DOHH2 (cell line): Measurements from ENCODE around the gene TSSK6.

Experiments used
- H3F3A ChIP-seq: fragments of 200-600 bp; sonication (generic), shearing (Covaris generic); 2 replicates; pipeline ENCODE4 v1.6.0; 2016; ENCODE audit warnings: antibody characterized with exemption, mild to moderate bottlenecking; ENCODE audit not compliant: control insufficient read depth, insufficient read depth
- H3K27ac ChIP-seq: fragments of 200-600 bp; sonication (generic); 2 replicates; pipeline ENCODE4 v1.5.1; 2014; ENCODE audit warnings: low read depth, mild to moderate bottlenecking, low read length, moderate library complexity
- H3K27me3 ChIP-seq: fragments of 200-600 bp; sonication (generic); 2 replicates; pipeline ENCODE4 v1.6.1; 2014; ENCODE audit warnings: mild to moderate bottlenecking, low read length, mixed read lengths; ENCODE audit not compliant: control insufficient read depth
- H3K36me3 ChIP-seq: fragments of 200-600 bp; sonication (generic); 2 replicates; pipeline ENCODE4 v1.6.1; 2014; ENCODE audit warnings: mild to moderate bottlenecking, low read length, moderate library complexity, mixed read lengths; ENCODE audit not compliant: control insufficient read depth
- H3K4me1 ChIP-seq: fragments of 200-600 bp; sonication (generic); 2 replicates; pipeline ENCODE4 v1.6.1; 2014; ENCODE audit warnings: mild to moderate bottlenecking, low read length, mixed read lengths; ENCODE audit not compliant: control insufficient read depth
- H3K4me2 ChIP-seq: fragments of 200-600 bp; sonication (generic); 2 replicates; pipeline ENCODE4 v1.6.0; 2014; ENCODE audit warnings: mild to moderate bottlenecking, low read length, moderate library complexity
- H3K4me3 ChIP-seq: fragments of 200-600 bp; sonication (generic); 2 replicates; pipeline ENCODE4 v1.5.1; 2014; ENCODE audit warnings: mild to moderate bottlenecking, low read length, mixed read lengths
- H3K79me2 ChIP-seq: fragments of 200-600 bp; sonication (generic); 2 replicates; pipeline ENCODE4 v1.6.1; 2014; ENCODE audit warnings: mild to moderate bottlenecking, low read length, mixed read lengths; ENCODE audit not compliant: control insufficient read depth
- H3K9me2 ChIP-seq: fragments of 200-600 bp; sonication (generic); replicated peaks from 2 replicates; pipeline ENCODE4 v1.6.1; 2014; ENCODE audit warnings: mild to moderate bottlenecking, low read length, mixed read lengths; ENCODE audit not compliant: control insufficient read depth
- H3K9me3 ChIP-seq: fragments of 200-600 bp; sonication (generic); 2 replicates; pipeline ENCODE4 v1.6.1; 2014; ENCODE audit warnings: antibody characterized with exemption, low read length, mixed read lengths; ENCODE audit not compliant: control insufficient read depth, insufficient read depth
- H4K20me1 ChIP-seq: fragments of 200-600 bp; sonication (generic); 2 replicates; pipeline ENCODE4 v1.6.0; 2014; ENCODE audit warnings: low read depth, mild to moderate bottlenecking, antibody characterized with exemption, low read length, moderate library complexity; ENCODE audit not compliant: control insufficient read depth, insufficient read depth
- EZH2phosphoT487 ChIP-seq: fragments of 200-600 bp; sonication (generic); IDR thresholded peaks from 2 replicates; pipeline ENCODE4 v1.6.1; 2017; ENCODE audit warnings: borderline replicate concordance, mild to moderate bottlenecking, antibody characterized with exemption, low read length, moderate library complexity, mixed read lengths
- TF ChIP-seq, protein P1 (sequence below): fragments of 200-600 bp; sonication (generic); IDR thresholded peaks from one replicate; pipeline ENCODE4 v1.5.1; 2014; ENCODE audit warnings: antibody characterized with exemption, mild to moderate bottlenecking, low read depth, low read length; ENCODE audit not compliant: poor library complexity, severe bottlenecking

TSSK6 gene

DNA sequence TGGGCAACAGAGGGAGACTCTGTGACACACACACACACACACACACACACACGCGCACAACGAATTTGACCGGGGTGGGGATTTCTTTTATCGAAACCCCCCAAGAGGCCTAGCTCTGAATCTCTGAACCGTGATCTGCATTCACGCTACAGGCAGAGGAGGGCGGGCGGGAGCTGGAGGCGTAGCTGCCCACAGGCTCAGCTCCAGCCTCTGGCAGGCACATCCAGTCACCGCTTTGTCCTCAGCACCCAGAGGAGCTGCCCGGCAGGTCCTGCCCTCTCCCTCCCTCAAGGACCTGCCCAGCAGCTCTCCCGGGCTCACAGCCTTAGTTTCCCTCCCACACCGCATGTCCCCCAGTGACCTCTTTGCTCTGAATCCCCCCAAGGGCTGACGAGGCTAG lies 42.7 kb upstream of the TSSK6 start:
- H3K9me3 ChIP-seq = no peaks in the 10 kb centered on the region
- no peaks in the 10 kb centered on the region for H3K4me1 ChIP-seq
- no peaks in the 10 kb centered on the region for H3K36me3 ChIP-seq
- H3K27me3 ChIP-seq = no peaks in the 10 kb centered on the region
- H3K27ac ChIP-seq = no peak overlapping the region
- no peak overlapping the region for H3K4me2 ChIP-seq
- no peaks in the 10 kb centered on the region for H3F3A ChIP-seq
- no peaks in the 10 kb centered on the region; the same call in 1 of the 2 replicates for H4K20me1 ChIP-seq
- H3K9me2 ChIP-seq = no peaks in the 10 kb centered on the region
- H3K79me2 ChIP-seq = no peaks in the 10 kb centered on the region
- TF ChIP-seq, protein P1, sequence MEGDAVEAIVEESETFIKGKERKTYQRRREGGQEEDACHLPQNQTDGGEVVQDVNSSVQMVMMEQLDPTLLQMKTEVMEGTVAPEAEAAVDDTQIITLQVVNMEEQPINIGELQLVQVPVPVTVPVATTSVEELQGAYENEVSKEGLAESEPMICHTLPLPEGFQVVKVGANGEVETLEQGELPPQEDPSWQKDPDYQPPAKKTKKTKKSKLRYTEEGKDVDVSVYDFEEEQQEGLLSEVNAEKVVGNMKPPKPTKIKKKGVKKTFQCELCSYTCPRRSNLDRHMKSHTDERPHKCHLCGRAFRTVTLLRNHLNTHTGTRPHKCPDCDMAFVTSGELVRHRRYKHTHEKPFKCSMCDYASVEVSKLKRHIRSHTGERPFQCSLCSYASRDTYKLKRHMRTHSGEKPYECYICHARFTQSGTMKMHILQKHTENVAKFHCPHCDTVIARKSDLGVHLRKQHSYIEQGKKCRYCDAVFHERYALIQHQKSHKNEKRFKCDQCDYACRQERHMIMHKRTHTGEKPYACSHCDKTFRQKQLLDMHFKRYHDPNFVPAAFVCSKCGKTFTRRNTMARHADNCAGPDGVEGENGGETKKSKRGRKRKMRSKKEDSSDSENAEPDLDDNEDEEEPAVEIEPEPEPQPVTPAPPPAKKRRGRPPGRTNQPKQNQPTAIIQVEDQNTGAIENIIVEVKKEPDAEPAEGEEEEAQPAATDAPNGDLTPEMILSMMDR = no peak
- no peak for TF ChIP-seq EZH2phosphoT487
- H3K4me3 ChIP-seq = no peak overlapping the region

DNA sequence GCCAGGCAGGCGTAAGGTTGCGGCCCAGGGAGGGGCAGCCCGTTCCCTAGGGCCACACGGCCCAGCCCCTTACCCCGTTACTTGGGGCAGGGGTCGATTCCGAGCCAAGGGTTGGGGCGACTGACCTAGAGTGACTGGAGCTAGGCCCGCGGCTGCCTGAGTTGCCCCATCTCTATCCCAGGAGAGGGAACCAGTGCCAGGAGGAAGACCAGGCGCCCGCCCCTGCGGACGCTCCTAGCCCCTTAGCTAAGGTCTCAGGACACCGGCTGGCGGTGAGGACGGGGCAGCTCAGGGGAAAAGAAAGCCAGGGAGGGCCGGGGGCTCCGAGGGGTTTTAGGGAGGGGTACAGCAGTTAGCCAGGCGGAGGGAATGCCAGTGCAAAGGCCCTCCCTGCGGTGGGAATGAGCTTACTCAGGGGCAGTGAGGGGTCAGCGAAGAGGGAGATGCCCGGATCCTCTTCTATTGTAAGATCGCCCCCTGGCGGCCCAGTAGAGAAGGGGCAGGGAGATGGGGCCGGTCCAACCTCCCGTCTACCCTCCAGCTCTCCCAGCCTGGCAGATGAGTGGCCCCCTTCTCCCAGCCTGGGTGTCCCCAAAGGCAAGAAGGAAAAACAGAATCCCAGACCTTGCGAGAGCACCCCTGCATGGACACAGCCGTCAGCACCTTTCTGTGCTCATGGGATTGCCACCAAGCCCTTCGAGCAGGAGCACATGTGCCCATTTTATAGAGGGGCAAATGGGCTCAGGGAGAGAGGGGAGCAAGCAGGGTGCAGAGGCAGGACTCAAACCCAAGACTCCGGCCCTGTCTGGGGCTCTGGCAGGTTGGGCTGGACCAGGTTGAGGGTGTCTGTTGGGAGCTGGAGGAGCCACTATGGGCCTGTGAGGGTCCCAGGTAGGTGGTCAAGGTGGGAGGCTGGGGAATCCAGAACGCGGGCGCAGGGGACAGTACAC lies 39.0 kb upstream of the TSSK6 start:
- Histone ChIP-seq H3F3A (no peaks in the 10 kb centered on the region), H3K4me2 (no peak overlapping the region), H3K36me3 (no peaks in the 10 kb centered on the region), H3K27me3 (0 out of 2 replicates have a peak, but pooled peaks cover 3% of the 10 kb centered on the region), H3K9me3 (no peaks in the 10 kb centered on the region), H3K4me3 (no peak overlapping the region), H4K20me1 (no peaks in the 10 kb centered on the region; the same call in 1 of the 2 replicates), H3K9me2 (no peaks in the 10 kb centered on the region), H3K27ac (no peak overlapping the region), H3K79me2 (no peaks in the 10 kb centered on the region), H3K4me1 (no peaks in the 10 kb centered on the region)
- TF ChIP-seq, protein P1 = peak; percentile 88
- TF ChIP-seq EZH2phosphoT487 = no peak

DNA sequence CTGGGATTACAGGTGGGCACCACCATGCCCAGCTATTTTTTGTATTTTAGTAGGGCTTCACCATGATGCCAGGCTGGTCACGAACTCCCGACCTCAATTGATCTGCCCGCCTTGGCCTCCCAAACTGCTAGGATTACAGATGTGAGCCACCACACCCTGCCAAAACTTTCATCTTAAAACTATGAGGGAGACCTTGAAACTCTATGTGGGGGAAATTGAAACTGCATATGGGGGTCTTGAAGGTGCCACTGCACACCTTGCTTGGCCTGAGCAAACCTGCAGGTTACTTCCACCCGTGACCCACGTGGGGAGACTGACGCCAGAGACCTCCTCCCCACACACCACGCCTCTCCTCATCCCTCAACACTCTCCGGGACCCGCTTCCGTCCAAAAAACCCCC lies 38.3 kb upstream of the TSSK6 start:
- Histone ChIP-seq H3K36me3 (no peaks in the 10 kb centered on the region), H3K27ac (no peak overlapping the region), H3K9me3 (no peaks in the 10 kb centered on the region), H4K20me1 (no peaks in the 10 kb centered on the region; the same call in 1 of the 2 replicates), H3K4me3 (no peak overlapping the region), H3K4me1 (no peaks in the 10 kb centered on the region), H3F3A (no peaks in the 10 kb centered on the region), H3K27me3 (0 out of 2 replicates have a peak, but pooled peaks cover 3% of the 10 kb centered on the region), H3K79me2 (no peaks in the 10 kb centered on the region), H3K9me2 (no peaks in the 10 kb centered on the region), H3K4me2 (no peak overlapping the region)
- TF ChIP-seq EZH2phosphoT487 = no peak
- TF ChIP-seq, protein P1 = no peak
